ENCODE measurements around the gene SUCLG2.

The SUCLG2 gene

GRCh38 chr3:67495751-67496150 lies 158.7 kb downstream of the SUCLG2 start:
- TF ChIP-seq CTCF (IDR thresholded peaks at IDR 0.05; ENCODE audit: insufficient read depth, low read depth, low read length, missing control alignments): no peak
- DNase-seq (ENCODE audit: low read depth): no peak
- no peak overlapping the region for H3K4me3 ChIP-seq (ENCODE audit: low read depth, low read length)

- no peak overlapping the region for H3K4me3 ChIP-seq (ENCODE audit: low read depth, low read length)
- DNase-seq (ENCODE audit: low read depth): no peak
- no peak for TF ChIP-seq CTCF (IDR thresholded peaks at IDR 0.05; ENCODE audit: insufficient read depth, low read depth, low read length, missing control alignments)
These were observed 160.6 kb downstream of the SUCLG2 start for GRCh38 chr3:67493808-67494207.

- DNase-seq (ENCODE audit: low read depth): no peak
- TF ChIP-seq CTCF (IDR thresholded peaks at IDR 0.05; ENCODE audit: insufficient read depth, low read depth, low read length, missing control alignments): no peak
- H3K4me3 ChIP-seq (ENCODE audit: low read depth, low read length): no peak overlapping the region
These were observed 163.8 kb downstream of the SUCLG2 start for GRCh38 chr3:67490658-67491057.

GRCh38 chr3:67489816-67490215 lies 164.6 kb downstream of the SUCLG2 start:
- DNase-seq (ENCODE audit: low read depth): no peak
- no peak overlapping the region for H3K4me3 ChIP-seq (ENCODE audit: low read depth, low read length)
- TF ChIP-seq CTCF (IDR thresholded peaks at IDR 0.05; ENCODE audit: insufficient read depth, low read depth, low read length, missing control alignments): no peak

- H3K4me3 ChIP-seq (ENCODE audit: low read depth, low read length): no peak overlapping the region
- no peak for TF ChIP-seq CTCF (IDR thresholded peaks at IDR 0.05; ENCODE audit: insufficient read depth, low read depth, low read length, missing control alignments)
- no peak for DNase-seq (ENCODE audit: low read depth)
These were observed 166.8 kb downstream of the SUCLG2 start for GRCh38 chr3:67487564-67488114.

GRCh38 chr3:67486883-67487282 lies 167.5 kb downstream of the SUCLG2 start:
- no peak overlapping the region for H3K4me3 ChIP-seq (ENCODE audit: low read depth, low read length)
- TF ChIP-seq CTCF (IDR thresholded peaks at IDR 0.05; ENCODE audit: insufficient read depth, low read depth, low read length, missing control alignments): no peak
- no peak for DNase-seq (ENCODE audit: low read depth)

- TF ChIP-seq CTCF (IDR thresholded peaks at IDR 0.05; ENCODE audit: insufficient read depth, low read depth, low read length, missing control alignments): no peak
- H3K4me3 ChIP-seq (ENCODE audit: low read depth, low read length): no peak overlapping the region
- no peak for DNase-seq (ENCODE audit: low read depth)
These were observed 170.3 kb downstream of the SUCLG2 start for GRCh38 chr3:67484085-67484484.

Measured in GM12865 (cell line).